Activated T-cell treated with anti-CD3 and anti-CD28 coated beads for 4 hours (primary cell): ENCODE results near the gene KIAA0513.

Experiments used
- DNase-seq: peaks from one replicate; pipeline ENCODE4 v3.0.0-alpha.2; 2020

KIAA0513 gene

DNA sequence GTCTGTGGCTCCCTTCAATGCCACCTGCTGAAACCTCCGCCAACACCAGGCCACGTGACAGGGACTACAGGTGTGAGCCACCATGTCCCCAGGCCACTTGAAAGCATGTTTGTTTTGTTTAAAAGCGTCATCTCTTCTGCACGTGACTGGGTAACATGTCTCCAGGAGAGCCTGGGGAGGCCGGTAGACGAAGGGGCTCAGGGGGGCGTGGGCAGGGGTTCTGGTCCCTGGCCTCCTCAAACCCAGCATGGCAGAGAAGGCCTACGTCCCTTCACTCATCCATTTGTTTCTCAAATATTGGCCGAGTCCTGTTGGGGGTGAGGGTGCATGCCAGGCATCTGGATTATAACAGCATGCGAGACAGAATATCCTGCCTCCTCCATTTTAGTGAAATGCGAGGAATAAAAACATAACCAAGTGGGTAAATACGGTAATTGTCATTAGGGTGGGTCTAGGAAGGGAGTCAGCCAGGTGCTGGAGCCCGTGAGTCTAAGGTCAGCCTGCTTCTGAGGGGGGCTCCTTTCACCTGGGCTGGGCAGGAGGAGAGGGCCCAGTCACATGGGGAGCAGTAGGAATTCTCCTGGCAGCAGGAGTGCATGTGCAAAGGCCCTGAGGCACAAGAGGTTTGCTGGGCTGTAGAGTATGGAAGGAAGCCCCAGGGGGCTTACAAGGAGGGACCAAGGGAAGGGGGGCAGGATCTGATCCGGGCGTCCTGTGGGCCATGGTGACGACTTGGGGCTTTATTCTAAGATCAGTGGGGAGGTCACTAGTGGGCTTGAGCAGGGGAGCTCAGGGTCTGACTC is 111.4 kb downstream of the KIAA0513 start:
- DNase-seq: no peak

DNA sequence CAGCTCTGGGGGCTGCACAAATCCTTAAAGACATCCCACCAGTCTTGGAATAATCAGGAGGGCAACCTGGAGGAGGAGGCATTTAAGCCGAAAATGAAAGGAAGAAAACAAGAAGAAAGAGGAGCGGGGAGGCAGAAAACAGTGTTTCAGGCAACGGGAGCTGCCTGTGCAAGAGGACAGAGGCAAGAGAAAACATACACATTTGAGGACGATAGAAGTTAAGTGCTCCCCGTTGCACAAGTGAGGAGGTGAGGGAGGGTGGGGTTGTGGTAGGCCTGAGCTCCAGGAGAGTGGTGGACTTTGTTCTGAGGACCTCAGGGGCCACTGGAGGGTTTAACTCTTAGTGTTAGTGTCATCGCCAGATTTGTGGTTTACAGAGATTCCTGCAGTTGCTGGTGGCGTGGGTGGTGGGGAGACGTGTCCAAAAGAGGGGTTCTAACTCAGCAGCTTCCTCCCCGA is 112.3 kb downstream of the KIAA0513 start:
- no peak for DNase-seq

DNA sequence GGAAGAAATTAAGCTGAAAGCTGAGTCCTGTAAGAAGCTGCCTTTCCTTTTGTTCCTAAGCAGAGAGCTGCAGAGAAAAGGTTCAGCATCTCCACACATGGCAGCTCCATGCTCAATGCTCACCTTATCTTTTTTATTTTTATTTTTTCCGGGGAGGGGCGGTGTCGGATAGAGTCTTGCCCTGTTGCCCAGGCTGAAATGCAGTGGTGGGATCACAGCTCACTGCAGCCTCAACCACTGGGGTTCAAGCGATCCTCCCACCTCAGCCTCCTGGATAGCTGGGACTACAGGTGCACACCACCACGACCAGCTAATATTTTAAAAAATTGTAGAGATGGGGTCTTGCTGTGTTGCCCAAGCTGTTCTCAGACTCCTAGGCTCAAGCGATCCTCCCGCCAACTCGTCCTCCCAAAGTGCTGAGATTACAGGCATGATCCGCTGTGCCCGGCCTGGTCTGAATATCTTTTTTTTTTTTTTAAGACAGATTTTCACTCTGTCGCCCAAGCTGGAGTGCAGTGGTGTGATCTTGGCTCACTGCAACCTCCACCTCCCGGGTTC is 112.9 kb downstream of the KIAA0513 start:
- no peak for DNase-seq

DNA sequence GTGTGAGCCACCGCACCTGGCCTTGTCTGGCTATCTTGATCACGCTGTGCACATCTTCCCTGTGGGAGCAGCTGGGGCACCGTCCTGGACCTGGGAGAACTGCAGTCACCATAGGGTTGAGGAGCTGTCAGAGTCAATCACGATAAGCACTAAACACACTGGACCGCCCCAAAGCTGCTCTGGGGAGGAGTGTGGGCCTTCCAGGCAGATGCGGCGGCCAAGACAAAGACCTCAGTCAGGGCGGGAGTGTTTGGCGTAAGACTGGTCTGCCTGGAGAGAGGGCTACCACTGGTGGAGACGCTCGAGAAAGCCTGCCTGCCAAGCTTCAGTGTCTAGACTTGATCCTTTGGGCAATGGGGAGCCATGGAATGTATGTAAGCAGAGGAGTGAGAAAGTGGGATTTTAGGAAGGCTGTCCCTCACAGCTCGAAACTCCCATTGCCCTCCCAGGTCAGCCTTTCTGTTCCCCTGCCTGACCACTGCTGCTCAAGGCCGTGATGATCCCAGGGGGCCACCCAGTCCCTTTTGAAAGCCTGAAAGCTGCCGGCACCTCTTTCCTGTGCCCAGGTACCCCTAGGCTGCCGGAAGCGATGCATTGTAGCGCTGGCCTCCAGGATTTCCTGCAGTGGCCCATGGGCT is 114.0 kb downstream of the KIAA0513 start:
- no peak for DNase-seq

DNA sequence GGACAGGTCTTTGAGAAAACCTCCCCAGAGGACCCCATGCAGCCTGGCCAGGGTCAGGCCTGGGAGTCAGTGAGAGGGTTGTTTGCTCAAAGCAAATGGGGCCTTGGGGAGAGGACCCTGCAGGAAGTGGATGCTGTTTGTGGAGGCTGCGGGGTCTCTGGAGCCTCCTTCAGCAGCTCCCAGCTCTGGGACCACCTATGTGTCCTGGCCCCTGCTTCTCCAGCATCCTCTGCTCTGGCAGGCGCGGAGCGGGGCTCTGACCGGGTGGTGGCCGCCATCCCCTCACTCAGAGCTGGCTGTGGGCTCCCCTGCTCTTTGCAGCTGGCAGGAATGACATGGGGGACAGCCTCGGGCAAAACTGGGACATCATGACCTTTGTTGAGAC is 114.5 kb downstream of the KIAA0513 start:
- no peak for DNase-seq

DNA sequence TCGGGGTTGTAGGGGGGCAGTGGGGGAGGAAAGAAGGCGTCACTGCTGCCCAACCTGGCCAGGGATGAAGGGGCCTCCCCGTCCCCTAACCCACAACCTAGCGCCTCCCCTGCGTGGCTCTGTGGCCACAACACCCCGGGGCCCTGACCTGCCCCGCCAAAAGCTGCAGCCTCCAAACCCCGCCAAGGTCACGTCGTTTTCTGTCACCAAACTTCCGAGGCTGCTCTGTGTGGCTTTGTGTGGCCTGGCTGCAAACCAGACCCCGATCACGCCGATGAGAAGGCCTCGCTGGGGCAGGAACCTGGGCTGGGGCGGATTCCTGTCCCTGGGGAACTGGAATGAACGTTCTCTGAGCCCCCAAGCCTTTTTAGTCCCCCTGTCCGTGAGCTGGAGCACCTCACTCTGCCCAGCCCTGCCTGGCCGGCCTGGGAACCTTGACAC is 115.2 kb downstream of the KIAA0513 start:
- no peak for DNase-seq
